B cell (primary cell): ENCODE results near the gene INSR. TPM values are rescaled to one million over a fixed set of nuclear protein-coding genes. Genes with fewer than 3 reads are reported as not detected.

Experiments
- ATAC-seq: fragments of 200-7000 bp; cut with Tn5 transposase; one replicate; pipeline ENCODE4 v1.10.0; 2021; ENCODE audit warnings: low read depth, mild to moderate bottlenecking, moderate number of reproducible peaks, moderate library complexity
- CTCF ChIA-PET: fragments of 350-600 bp; sonication (Branson Sonifier 250); formaldehyde crosslinking; loops from one replicate; lab custom pipeline; 2021; ENCODE audit warnings: antibody characterized with exemption, inconsistent platforms; lab: Charles Lee
- POLR2A ChIA-PET: fragments of 350-600 bp; sonication (Branson Sonifier 250); formaldehyde crosslinking; loops from one replicate; lab custom pipeline; 2021; ENCODE audit warnings: antibody characterized with exemption; lab: Charles Lee
- DNase-seq: peaks from one replicate; pipeline ENCODE4 v3.0.0; 2013
- H2AFZ ChIP-seq: 2 replicates; pipeline ENCODE4 v1.6.1; 2012; ENCODE audit warnings: mild to moderate bottlenecking, low read depth, low read length; ENCODE audit not compliant: insufficient read depth, poor library complexity, severe bottlenecking
- H3K27ac ChIP-seq, 2 donors: 1 replicate in 1 of 2; 2 replicates in 1 of 2; pipeline ENCODE4 v1.5.1; 2012 to 2013; ENCODE audit warnings: low read length in 2 of 2, mild to moderate bottlenecking in 2 of 2, moderate library complexity in 1 of 2
- H3K27me3 ChIP-seq, 4 experiments: fragments of 200-600 bp in 1 of 4; sonication (generic) in 1 of 4; replicated peaks in 1 of 4; 1 replicate in 2 of 4; 2 replicates in 2 of 4; pipeline versions ENCODE4 v1.6.1 to v1.7.0; 2013 to 2016; ENCODE audit warnings: low read length in 3 of 4, mild to moderate bottlenecking in 2 of 4, mixed read lengths in 1 of 4, moderate library complexity in 1 of 4; ENCODE audit not compliant: insufficient read depth in 4 of 4, control insufficient read depth in 3 of 4; ENCODE audit errors: control extremely low read depth in 1 of 4
- H3K36me3 ChIP-seq, 2 experiments: replicated peaks in 1 of 2; 1 replicate in 1 of 2; 2 replicates in 1 of 2; pipeline versions ENCODE4 v1.6.1 to v1.7.1; 2013; ENCODE audit warnings: low read length in 1 of 2; ENCODE audit not compliant: insufficient read depth in 2 of 2, control insufficient read depth in 1 of 2; ENCODE audit errors: control extremely low read depth in 1 of 2, extremely low read depth in 1 of 2
- H3K4me1 ChIP-seq, 2 donors: fragments of 200-600 bp in 1 of 2; sonication (generic) in 1 of 2; 1 replicate in 1 of 2; 2 replicates in 1 of 2; pipeline versions ENCODE4 v1.5.1 to v1.6.1; 2013 to 2017; ENCODE audit warnings: low read length in 2 of 2; ENCODE audit not compliant: control insufficient read depth in 2 of 2, insufficient read depth in 2 of 2
- H3K4me2 ChIP-seq: replicated peaks from 2 replicates; pipeline ENCODE3; 2012; ENCODE audit warnings: mild to moderate bottlenecking, low read depth, low read length; ENCODE audit not compliant: poor library complexity, severe bottlenecking
- H3K4me3 ChIP-seq, 5 experiments: fragments of 200-600 bp in 1 of 5; sonication (generic) in 1 of 5; 1 replicate in 3 of 5; 2 replicates in 2 of 5; pipeline versions ENCODE4 v1.5.1 to v1.7.0; 2011 to 2016; ENCODE audit warnings: low read length in 4 of 5, mild to moderate bottlenecking in 4 of 5, low read depth in 2 of 5, control low read depth in 1 of 5, moderate library complexity in 1 of 5; ENCODE audit not compliant: insufficient read depth in 1 of 5; ENCODE audit errors: control extremely low read depth in 1 of 5, extremely low read depth in 1 of 5
- H3K79me2 ChIP-seq: fragments of 200-600 bp; sonication (generic); one replicate; pipeline ENCODE4 v1.6.0; 2016; ENCODE audit warnings: low read length; ENCODE audit not compliant: control insufficient read depth, insufficient read depth
- H3K9ac ChIP-seq: fragments of 200-600 bp; sonication (generic); 2 replicates; pipeline ENCODE4 v1.6.1; 2017; ENCODE audit warnings: mild to moderate bottlenecking, low read length, moderate library complexity
- H3K9me3 ChIP-seq, 3 donors: one replicate each; pipeline versions ENCODE4 v1.6.1 to v1.7.1; 2013; ENCODE audit warnings: low read length in 2 of 3; ENCODE audit not compliant: control insufficient read depth in 2 of 3, insufficient read depth in 1 of 3; ENCODE audit errors: control extremely low read depth in 1 of 3
- H4K20me1 ChIP-seq: 2 replicates; pipeline ENCODE4 v1.6.0; 2012; ENCODE audit warnings: mild to moderate bottlenecking, low read length; ENCODE audit not compliant: insufficient read depth, control insufficient read depth, poor library complexity, severe bottlenecking
- H3K27ac Mint-ChIP-seq: one replicate; pipeline ENCODE4 v1.8.0; 2021; ENCODE audit warnings: mixed read lengths
- H3K27me3 Mint-ChIP-seq: one replicate; pipeline ENCODE4 v1.8.0; 2021; ENCODE audit warnings: mixed read lengths
- H3K4me1 Mint-ChIP-seq: one replicate; pipeline ENCODE4 v1.8.0; 2021; ENCODE audit warnings: mixed read lengths
- H3K4me3 Mint-ChIP-seq: one replicate; pipeline ENCODE4 v1.8.0; 2021; ENCODE audit warnings: mixed read lengths
- H3K9me3 Mint-ChIP-seq: one replicate; pipeline ENCODE4 v1.8.0; 2022; ENCODE audit warnings: mixed read lengths; ENCODE audit not compliant: insufficient read depth
- CTCF ChIP-seq: fragments of 200-600 bp; IDR thresholded peaks from one replicate; pipeline ENCODE4 v1.8.0; 2022; ENCODE audit warnings: antibody characterized with exemption, mild to moderate bottlenecking
- EZH2 ChIP-seq: IDR thresholded peaks from 2 replicates; pipeline ENCODE4 v1.6.1; 2012; ENCODE audit warnings: borderline replicate concordance, low read depth, mild to moderate bottlenecking, moderate library complexity, low read length; ENCODE audit not compliant: insufficient read depth, poor library complexity, severe bottlenecking
- WGBS: methylation state at CpG from one replicate; pipeline ENCODE4 v1.1.5; 2013; ENCODE audit warnings: missing lambda C conversion rate; ENCODE audit not compliant: insufficient coverage; 5-methylcytosine and 5-hydroxymethylcytosine counted together
- intact Hi-C: fragments of 100-400 bp; cut with micrococcal nuclease; formaldehyde crosslinking; loops from one replicate; pipeline ENCODE4 v1.10.0; 2022
- polyA plus RNA-seq: library from polyadenylated mRNA; depleted of rRNA; stranded (reverse); fragments of >200 nt; gene quantifications from 2 replicates; pipeline ENCODE4 v1.2.3, GENCODE V29; 2012
- total RNA-seq, 2 donors: library from RNA; stranded (reverse); fragments of 120-200 nt in 1 of 2; gene quantifications; 1 replicate in 1 of 2; 2 replicates in 1 of 2; pipeline versions ENCODE4 v1.2.3 to v1.2.4, GENCODE V29; 2013 to 2022

The INSR gene
- total and polyA plus RNA-seq, 2 donors (not counting 1 experiment from before 2014, with no cell fraction given), result 1.4 to 6.3 TPM

- ATAC-seq, result no peak
- Histone ChIP-seq H3K36me3 (no peaks in the 10 kb centered on the region), H3K4me3 (no peak overlapping the region), H3K9ac (no peak overlapping the region), H2AFZ (no peak overlapping the region), H3K27ac (no peak overlapping the region), H3K9me3 (no peaks in the 10 kb centered on the region), H3K79me2 (no peaks in the 10 kb centered on the region), H3K27me3 (no peaks in the 10 kb centered on the region), H4K20me1 (no peaks in the 10 kb centered on the region), H3K4me1 (no peaks in the 10 kb centered on the region), H3K4me2 (no peak overlapping the region)
- H3K27ac Mint-ChIP-seq, result no peak overlapping the region
- ChIA-PET POLR2A (interaction anchor here (0.6 kb wide), 1 partner anchor 425 kb away, joined by 9 read pairs; no protein-coding TSS in a partner anchor), CTCF (interaction anchor here (0.8 to 1.2 kb wide), 2 partner anchors 10 to 195 kb away, joined by 3 read pairs; no protein-coding TSS in a partner anchor)
- no peaks in the 10 kb centered on the region for H3K9me3 Mint-ChIP-seq
- TF ChIP-seq CTCF (no peak), EZH2 (no peak)
- no peaks in the 10 kb centered on the region for H3K4me1 Mint-ChIP-seq
- no peak for DNase-seq
- H3K27me3 Mint-ChIP-seq, result no peaks in the 10 kb centered on the region
- intact Hi-C loops, result no loop called here
- 85% methylated on average over 14 of the region's 18 CpGs for WGBS
- H3K4me3 Mint-ChIP-seq, result no peak overlapping the region
Measured at GRCh38 chr19:7159105-7159933, 134.9 kb downstream of the INSR start.

- no peak overlapping the region for H2AFZ ChIP-seq
- ChIA-PET POLR2A (no interaction called here), CTCF (interaction anchor here (0.8 to 1.7 kb wide), 3 partner anchors 27 to 196 kb away, joined by 3 to 4 read pairs (median 3); partner anchors contain the start of gene ARHGEF18)
- H3K27ac Mint-ChIP-seq, result no peak overlapping the region
- DNase-seq (no peak), ATAC-seq (no peak)
- no peak overlapping the region for H3K27ac ChIP-seq
- H4K20me1 ChIP-seq, result no peaks in the 10 kb centered on the region
- no peaks in the 10 kb centered on the region for H3K27me3 Mint-ChIP-seq
- peaks cover 0 to 6% of the 10 kb centered on the region in 2 donors for H3K4me1 ChIP-seq
- TF ChIP-seq CTCF, result no peak
- TF ChIP-seq EZH2, result no peak
- no peak overlapping the region for H3K4me3 Mint-ChIP-seq
- no peak overlapping the region for H3K4me2 ChIP-seq
- H3K4me3 ChIP-seq, result no peak overlapping the region
- no peaks in the 10 kb centered on the region for H3K79me2 ChIP-seq
- no peak overlapping the region for H3K9ac ChIP-seq
- H3K27me3 ChIP-seq, result no peaks in the 10 kb centered on the region
- H3K9me3 Mint-ChIP-seq, result no peaks in the 10 kb centered on the region
- peaks cover 2% of the 10 kb centered on the region for H3K4me1 Mint-ChIP-seq
- no peaks in the 10 kb centered on the region for H3K36me3 ChIP-seq
- intact Hi-C loops, result no loop called here
- WGBS, result 73% methylated on average over 5 of the region's 5 CpGs
- H3K9me3 ChIP-seq, result no peaks in the 10 kb centered on the region
Measured at GRCh38 chr19:7153022-7153421, 141.2 kb downstream of the INSR start.
